HCT116 (cell line): ENCODE data around the gene PRKAG2. TPM values are rescaled to one million over a fixed set of nuclear protein-coding genes. Genes with fewer than 3 reads are reported as not detected.

Source experiments
- ATAC-seq: fragments of 200-7000 bp; cut with Tn5 transposase; 2 replicates; pipeline ENCODE4 v1.9.1; 2020; ENCODE audit warnings: mild to moderate bottlenecking, moderate library complexity
- BruUV-seq: library from RNA; stranded (reverse); fragments of 400-500 nt; replicated peaks from 2 replicates; lab custom pipeline; 2021; lab: Mats Ljungman, UMichigan
- CTCF ChIA-PET: fragments of 300-600 bp; sonication (Branson Sonifier 250); formaldehyde crosslinking; loops from one replicate; lab custom pipeline; 2021; ENCODE audit warnings: antibody characterized with exemption; lab: Charles Lee
- POLR2A ChIA-PET: fragments of 300-600, 350-600 bp; sonication (Branson Sonifier 250); formaldehyde crosslinking; loops from one replicate; lab custom pipeline; 2021; ENCODE audit warnings: antibody characterized with exemption; lab: Charles Lee
- RAD21 ChIA-PET, 2 experiments: fragments of 300-600 bp; sonication (Branson Sonifier 250); formaldehyde crosslinking; loops; one replicate each; lab custom pipeline; 2023; ENCODE audit warnings: low total read pairs in 2 of 2; ENCODE audit not compliant: uncharacterized antibody in 2 of 2, unreplicated experiment in 2 of 2, low non-redundant PET in 1 of 2; lab: Charles Lee
- DNase-seq: peaks from one replicate; pipeline ENCODE4 v3.0.0-alpha.2; 2010; ENCODE audit warnings: low read depth, low spot score
- H2AFZ ChIP-seq: fragments of 200-600 bp; shearing (Covaris generic), sonication (generic); 2 replicates; pipeline ENCODE4 v1.6.1; 2017; ENCODE audit warnings: low read depth, mixed run types, mixed read lengths, antibody characterized with exemption, low read length; ENCODE audit not compliant: poor library complexity, severe bottlenecking
- H3K27ac ChIP-seq: 2 replicates; pipeline ENCODE4 v1.5.1; 2012; ENCODE audit warnings: low read depth, low read length
- H3K27me3 ChIP-seq: fragments of 200-600 bp; sonication (generic); 2 replicates; pipeline ENCODE4 v1.6.1; 2016; ENCODE audit warnings: mixed run types, low read length, mixed read lengths; ENCODE audit not compliant: insufficient read depth
- H3K36me3 ChIP-seq, 2 experiments: fragments of 200-500 bp in 1 of 2; fragments of 200-600 bp in 1 of 2; sonication (Bioruptor generic) in 1 of 2; sonication (generic) in 1 of 2; 2 replicates each; pipeline versions ENCODE4 v1.5.1 to v1.6.1; 2014 to 2016; ENCODE audit warnings: low read length in 2 of 2, inconsistent platforms in 1 of 2, mixed read lengths in 1 of 2, mixed run types in 1 of 2; ENCODE audit not compliant: insufficient read depth in 2 of 2, control insufficient read depth in 1 of 2
- H3K4me1 ChIP-seq, 2 experiments: fragments of 200-600 bp in 1 of 2; sonication (generic) in 1 of 2; 2 replicates each; pipeline versions ENCODE4 v1.5.1 to v1.6.1; 2012 to 2017; ENCODE audit warnings: low read length in 2 of 2, inconsistent platforms in 1 of 2, mild to moderate bottlenecking in 1 of 2, mixed read lengths in 1 of 2, mixed run types in 1 of 2, moderate library complexity in 1 of 2; ENCODE audit not compliant: insufficient read depth in 2 of 2, control insufficient read depth in 1 of 2
- H3K4me2 ChIP-seq: fragments of 200-600 bp; sonication (generic); 2 replicates; pipeline ENCODE4 v1.6.1; 2017; ENCODE audit warnings: mixed run types, low read length, mixed read lengths
- H3K4me3 ChIP-seq, 2 experiments: fragments of 200-600 bp in 1 of 2; sonication (generic) in 1 of 2; replicated peaks in 1 of 2; 2 replicates each; pipeline ENCODE4 v1.5.1; 2011 to 2016; ENCODE audit warnings: low read length in 2 of 2, control low read depth in 1 of 2, low read depth in 1 of 2, mild to moderate bottlenecking in 1 of 2, mixed read lengths in 1 of 2, mixed run types in 1 of 2
- H3K79me2 ChIP-seq: fragments of 200-600 bp; sonication (generic); 2 replicates; pipeline ENCODE4 v1.6.1; 2017; ENCODE audit warnings: mild to moderate bottlenecking, mixed run types, low read length, moderate library complexity, mixed read lengths; ENCODE audit not compliant: insufficient read depth
- H3K9ac ChIP-seq: fragments of 200-600 bp; sonication (generic); 2 replicates; pipeline ENCODE4 v1.6.1; 2016; ENCODE audit warnings: low read length, mixed read lengths
- H3K9me2 ChIP-seq: fragments of 200-600 bp; sonication (generic), shearing (Covaris generic); 2 replicates; pipeline ENCODE4 v1.6.1; 2017; ENCODE audit warnings: mixed run types, mild to moderate bottlenecking, moderate library complexity; ENCODE audit not compliant: insufficient read depth
- H3K9me3 ChIP-seq, 2 experiments: fragments of 200-500 bp in 1 of 2; fragments of 200-600 bp in 1 of 2; sonication (Bioruptor generic) in 1 of 2; sonication (generic) in 1 of 2; 2 replicates each; pipeline ENCODE4 v1.6.1; 2014 to 2017; ENCODE audit warnings: low read length in 2 of 2, mixed read lengths in 2 of 2, inconsistent platforms in 1 of 2, low read depth in 1 of 2, mild to moderate bottlenecking in 1 of 2, mixed run types in 1 of 2, moderate library complexity in 1 of 2; ENCODE audit not compliant: control insufficient read depth in 1 of 2, insufficient read depth in 1 of 2
- H4K20me1 ChIP-seq: fragments of 200-600 bp; sonication (generic), shearing (Covaris generic); 2 replicates; pipeline ENCODE4 v1.6.1; 2017; ENCODE audit warnings: mixed run types, mild to moderate bottlenecking, moderate library complexity; ENCODE audit not compliant: insufficient read depth
- CBX3 ChIP-seq: IDR thresholded peaks from 2 replicates; pipeline ENCODE4 v1.6.1; 2012; ENCODE audit warnings: low read depth
- CEBPB ChIP-seq: IDR thresholded peaks from 2 replicates; pipeline ENCODE4 v1.6.1; 2012; ENCODE audit warnings: low read depth
- EGR1 ChIP-seq: IDR thresholded peaks from 2 replicates; pipeline ENCODE4 v1.6.1; 2012; ENCODE audit warnings: low read depth
- EZH2 ChIP-seq: fragments of 200-600 bp; sonication (generic); IDR thresholded peaks from 2 replicates; pipeline ENCODE4 v1.6.1; 2017; ENCODE audit warnings: antibody characterized with exemption, mixed run types
- EZH2phosphoT487 ChIP-seq: fragments of 200-600 bp; IDR thresholded peaks from 2 replicates; pipeline ENCODE4 v1.6.1; 2018; ENCODE audit warnings: antibody characterized with exemption, borderline replicate concordance
- POLR2A ChIP-seq: IDR thresholded peaks from 2 replicates; pipeline ENCODE4 v1.7.0; 2011; ENCODE audit warnings: borderline replicate concordance; ENCODE audit not compliant: insufficient read depth, insufficient read length; ENCODE audit errors: extremely low read depth
- POLR2AphosphoS5 ChIP-seq: IDR thresholded peaks from 2 replicates; pipeline ENCODE4 v1.6.1; 2011; ENCODE audit warnings: mild to moderate bottlenecking, low read depth, low read length, moderate library complexity
- RAD21 ChIP-seq: IDR thresholded peaks from 2 replicates; pipeline ENCODE4 v1.6.1; 2012; ENCODE audit warnings: low read depth, mild to moderate bottlenecking
- SP1 ChIP-seq: IDR thresholded peaks from 2 replicates; pipeline ENCODE4 v1.6.1; 2012; ENCODE audit warnings: low read depth
- YY1 ChIP-seq: IDR thresholded peaks from 2 replicates; pipeline ENCODE4 v1.6.1; 2011; ENCODE audit warnings: low read length, low read depth, moderate library complexity, mild to moderate bottlenecking; ENCODE audit not compliant: insufficient replicate concordance; ENCODE audit errors: extremely low read depth
- ZFX ChIP-seq: fragments of 450-650 bp; IDR thresholded peaks from 2 replicates; pipeline ENCODE4 v1.6.1; 2017
- ZNF274 ChIP-seq: fragments of 200-500 bp; sonication (Bioruptor generic); IDR thresholded peaks from 2 replicates; pipeline ENCODE4 v1.6.1; 2014; ENCODE audit warnings: mild to moderate bottlenecking, low read depth, low read length, inconsistent platforms
- intact Hi-C: fragments of 100-400 bp; cut with micrococcal nuclease; formaldehyde crosslinking; loops from 2 replicates; pipeline ENCODE4 v1.10.0; 2022
- total RNA-seq: library from RNA; stranded (reverse); gene quantifications from one replicate; pipeline ENCODE4 v1.2.1, GENCODE V29; 2021; ENCODE audit not compliant: unreplicated experiment
- TF ChIP-seq, protein P1 (sequence below): IDR thresholded peaks from 2 replicates; pipeline ENCODE4 v1.6.1; 2012; ENCODE audit warnings: low read depth
- TF ChIP-seq, protein P2 (sequence below): IDR thresholded peaks from 2 replicates; pipeline ENCODE4 v1.6.1; 2012
- TF ChIP-seq, protein P3 (sequence below), 3 experiments: fragments of 200-600 bp in 1 of 3; sonication (generic) in 1 of 3; IDR thresholded peaks in 2 of 3; conservative IDR thresholded peaks in 1 of 3; 2 replicates each; pipeline ENCODE4 v1.5.1; 2012 to 2017; ENCODE audit warnings: low read depth in 2 of 3, low read length in 2 of 3, antibody characterized with exemption in 1 of 3, borderline replicate concordance in 1 of 3, control low read depth in 1 of 3, mild to moderate bottlenecking in 1 of 3, mixed read lengths in 1 of 3, mixed run types in 1 of 3, moderate library complexity in 1 of 3; ENCODE audit not compliant: insufficient read depth in 1 of 3
- TF ChIP-seq, protein P4 (sequence below): IDR thresholded peaks from 2 replicates; pipeline ENCODE4 v1.6.1; 2012

The PRKAG2 gene
- total RNA-seq, 1 experiment from 2014 or later = 23.6 TPM

DNA sequence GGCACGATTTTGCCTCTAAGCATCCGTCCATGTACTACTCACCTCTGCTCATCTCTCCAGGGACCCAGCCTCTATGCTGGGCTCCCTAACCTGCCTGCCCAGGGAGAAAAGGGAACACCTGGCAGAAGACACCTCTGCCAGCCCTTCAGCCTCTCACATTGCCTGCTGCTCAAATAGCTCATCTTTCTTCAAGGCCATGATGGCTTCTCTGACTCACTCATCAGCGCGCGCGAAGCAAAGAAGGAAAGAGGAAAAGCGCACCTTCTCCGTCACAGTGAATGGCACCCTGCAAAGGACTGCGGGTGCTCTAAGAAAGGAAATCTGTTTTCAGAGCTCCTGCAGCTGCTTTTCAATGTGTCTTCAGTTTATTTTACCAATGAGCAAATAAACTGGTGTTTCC is 174.0 kb downstream of the PRKAG2 start (continued):
- TF ChIP-seq, protein P1, sequence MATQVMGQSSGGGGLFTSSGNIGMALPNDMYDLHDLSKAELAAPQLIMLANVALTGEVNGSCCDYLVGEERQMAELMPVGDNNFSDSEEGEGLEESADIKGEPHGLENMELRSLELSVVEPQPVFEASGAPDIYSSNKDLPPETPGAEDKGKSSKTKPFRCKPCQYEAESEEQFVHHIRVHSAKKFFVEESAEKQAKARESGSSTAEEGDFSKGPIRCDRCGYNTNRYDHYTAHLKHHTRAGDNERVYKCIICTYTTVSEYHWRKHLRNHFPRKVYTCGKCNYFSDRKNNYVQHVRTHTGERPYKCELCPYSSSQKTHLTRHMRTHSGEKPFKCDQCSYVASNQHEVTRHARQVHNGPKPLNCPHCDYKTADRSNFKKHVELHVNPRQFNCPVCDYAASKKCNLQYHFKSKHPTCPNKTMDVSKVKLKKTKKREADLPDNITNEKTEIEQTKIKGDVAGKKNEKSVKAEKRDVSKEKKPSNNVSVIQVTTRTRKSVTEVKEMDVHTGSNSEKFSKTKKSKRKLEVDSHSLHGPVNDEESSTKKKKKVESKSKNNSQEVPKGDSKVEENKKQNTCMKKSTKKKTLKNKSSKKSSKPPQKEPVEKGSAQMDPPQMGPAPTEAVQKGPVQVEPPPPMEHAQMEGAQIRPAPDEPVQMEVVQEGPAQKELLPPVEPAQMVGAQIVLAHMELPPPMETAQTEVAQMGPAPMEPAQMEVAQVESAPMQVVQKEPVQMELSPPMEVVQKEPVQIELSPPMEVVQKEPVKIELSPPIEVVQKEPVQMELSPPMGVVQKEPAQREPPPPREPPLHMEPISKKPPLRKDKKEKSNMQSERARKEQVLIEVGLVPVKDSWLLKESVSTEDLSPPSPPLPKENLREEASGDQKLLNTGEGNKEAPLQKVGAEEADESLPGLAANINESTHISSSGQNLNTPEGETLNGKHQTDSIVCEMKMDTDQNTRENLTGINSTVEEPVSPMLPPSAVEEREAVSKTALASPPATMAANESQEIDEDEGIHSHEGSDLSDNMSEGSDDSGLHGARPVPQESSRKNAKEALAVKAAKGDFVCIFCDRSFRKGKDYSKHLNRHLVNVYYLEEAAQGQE = no peak
- TF ChIP-seq EZH2phosphoT487 (no peak), RAD21 (no peak)

DNA sequence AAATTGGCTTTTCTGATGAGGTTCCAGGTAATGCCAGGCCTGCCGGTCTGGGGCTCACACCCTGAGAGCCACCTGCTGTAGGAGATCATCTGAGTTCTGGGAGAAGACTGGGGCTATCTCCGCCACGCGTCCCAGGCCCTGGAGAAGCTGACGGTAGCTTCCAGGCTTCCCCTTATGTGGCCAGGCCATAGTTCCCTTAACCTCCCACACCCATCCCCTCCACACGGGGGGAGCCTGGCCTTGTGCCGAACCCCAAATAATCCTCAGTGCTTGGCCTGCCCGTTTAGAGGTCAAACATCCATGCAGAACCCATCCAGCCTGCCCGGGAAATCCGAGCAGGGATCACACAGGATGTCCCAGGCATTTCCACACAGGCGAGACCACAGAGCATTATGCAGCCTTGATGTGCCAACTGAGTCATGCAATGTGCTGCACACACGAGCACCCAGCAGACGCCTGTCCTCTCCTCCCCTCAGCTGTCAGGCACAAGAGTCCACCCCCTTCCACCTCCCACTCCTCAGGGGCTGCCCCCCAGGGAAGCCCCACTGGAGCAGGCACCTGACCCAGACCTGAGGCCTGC is 176.2 kb downstream of the PRKAG2 start:
- H3K36me3 ChIP-seq = no peaks in the 10 kb centered on the region
- H3K27me3 ChIP-seq = no peaks in the 10 kb centered on the region
- no peak overlapping the region for H3K4me2 ChIP-seq
- H3K9ac ChIP-seq = no peak overlapping the region
- H2AFZ ChIP-seq = no peak overlapping the region
- H3K4me1 ChIP-seq = peaks cover under 1 to 17% of the 10 kb centered on the region in 2 experiments; a peak in 3 of 4 replicates
- H3K4me3 ChIP-seq = no peak overlapping the region
- no peaks in the 10 kb centered on the region for H3K9me2 ChIP-seq
- RAD21 ChIA-PET = no interaction called here
- no peak overlapping the region for H3K27ac ChIP-seq
- POLR2A ChIA-PET = no interaction called here
- CTCF ChIA-PET = no interaction called here
- intact Hi-C loops = no loop called here
- BruUV-seq = no TSS peak
- DNase-seq (no peak), ATAC-seq (no peak)
- no peaks in the 10 kb centered on the region for H4K20me1 ChIP-seq
- H3K79me2 ChIP-seq = no peaks in the 10 kb centered on the region
- TF ChIP-seq CBX3 (no peak), RAD21 (no peak), CEBPB (no peak), POLR2AphosphoS5 (no peak), SP1 (no peak), ZNF274 (no peak), EZH2 (no peak), ZFX (no peak), EGR1 (no peak), POLR2A (no peak), YY1 (no peak)
- TF ChIP-seq, protein P2, sequence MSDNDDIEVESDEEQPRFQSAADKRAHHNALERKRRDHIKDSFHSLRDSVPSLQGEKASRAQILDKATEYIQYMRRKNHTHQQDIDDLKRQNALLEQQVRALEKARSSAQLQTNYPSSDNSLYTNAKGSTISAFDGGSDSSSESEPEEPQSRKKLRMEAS = no peak
- TF ChIP-seq, protein P3, sequence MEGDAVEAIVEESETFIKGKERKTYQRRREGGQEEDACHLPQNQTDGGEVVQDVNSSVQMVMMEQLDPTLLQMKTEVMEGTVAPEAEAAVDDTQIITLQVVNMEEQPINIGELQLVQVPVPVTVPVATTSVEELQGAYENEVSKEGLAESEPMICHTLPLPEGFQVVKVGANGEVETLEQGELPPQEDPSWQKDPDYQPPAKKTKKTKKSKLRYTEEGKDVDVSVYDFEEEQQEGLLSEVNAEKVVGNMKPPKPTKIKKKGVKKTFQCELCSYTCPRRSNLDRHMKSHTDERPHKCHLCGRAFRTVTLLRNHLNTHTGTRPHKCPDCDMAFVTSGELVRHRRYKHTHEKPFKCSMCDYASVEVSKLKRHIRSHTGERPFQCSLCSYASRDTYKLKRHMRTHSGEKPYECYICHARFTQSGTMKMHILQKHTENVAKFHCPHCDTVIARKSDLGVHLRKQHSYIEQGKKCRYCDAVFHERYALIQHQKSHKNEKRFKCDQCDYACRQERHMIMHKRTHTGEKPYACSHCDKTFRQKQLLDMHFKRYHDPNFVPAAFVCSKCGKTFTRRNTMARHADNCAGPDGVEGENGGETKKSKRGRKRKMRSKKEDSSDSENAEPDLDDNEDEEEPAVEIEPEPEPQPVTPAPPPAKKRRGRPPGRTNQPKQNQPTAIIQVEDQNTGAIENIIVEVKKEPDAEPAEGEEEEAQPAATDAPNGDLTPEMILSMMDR (IDR thresholded peaks at IDR 0.05 in 2 of 3, conservative IDR thresholded peaks at IDR 0.05 in 1 of 3; ENCODE audit: borderline replicate concordance in 1 of 3, insufficient read depth in 1 of 3, low read depth in 2 of 3, low read length in 2 of 3) = no peak
- TF ChIP-seq, protein P4, sequence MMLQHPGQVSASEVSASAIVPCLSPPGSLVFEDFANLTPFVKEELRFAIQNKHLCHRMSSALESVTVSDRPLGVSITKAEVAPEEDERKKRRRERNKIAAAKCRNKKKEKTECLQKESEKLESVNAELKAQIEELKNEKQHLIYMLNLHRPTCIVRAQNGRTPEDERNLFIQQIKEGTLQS = no peak
- no peaks in the 10 kb centered on the region for H3K9me3 ChIP-seq
